Measurements from ENCODE around the gene CADPS2. TPM values are rescaled to one million over a fixed set of nuclear protein-coding genes. Genes with fewer than 3 reads are reported as not detected.

Gene CADPS2
- total and polyA plus RNA-seq, 8 donors: 7.7 to 27.3 (median 18.6) TPM

- FAIRE-seq: no peak
- Histone ChIP-seq H3K27ac (no peak overlapping the region), H3K9me3 (no peaks in the 10 kb centered on the region), H3K4me3 (no peak overlapping the region), H3K27me3 (no peaks in the 10 kb centered on the region), H3K36me3 (no peaks in the 10 kb centered on the region), H3K4me1 (no peaks in the 10 kb centered on the region)
- no peak for ATAC-seq
- 88 to 92% methylated on average over 8 of the region's 8 CpGs for WGBS, 2 donors
- DNase-seq: no peak
- TF ChIP-seq CTCF (IDR thresholded peaks at IDR 0.05): no peak
- intact Hi-C loops (cut with DNase I): no loop called here
Observed at GRCh38 chr7:122329145-122329802, 557.0 kb downstream of the CADPS2 start.

GRCh38 chr7:122327969-122328368 is 558.3 kb downstream of the CADPS2 start:
- ATAC-seq (no peak), DNase-seq (no peak), FAIRE-seq (no peak)
- H3K4me1 ChIP-seq: no peaks in the 10 kb centered on the region
- no peaks in the 10 kb centered on the region for H3K9me3 ChIP-seq
- intact Hi-C loops (cut with DNase I): no loop called here
- WGBS, 2 donors: 59 to 72% methylated on average over 3 of the region's 3 CpGs
- no peak overlapping the region for H3K4me3 ChIP-seq
- no peak for TF ChIP-seq CTCF (IDR thresholded peaks at IDR 0.05)
- no peaks in the 10 kb centered on the region for H3K27me3 ChIP-seq
- no peaks in the 10 kb centered on the region for H3K36me3 ChIP-seq
- H3K27ac ChIP-seq: no peak overlapping the region

- Histone ChIP-seq H3K4me3 (peak overlapping the region in 1 of 4 donors; percentile 16), H3K27me3 (peaks cover 0 to 46% (median 9%) of the 10 kb centered on the region in 4 donors), H3K9me3 (no peaks in the 10 kb centered on the region), H3K36me3 (no peaks in the 10 kb centered on the region), H3K4me1 (peaks cover 0 to 2% (median 0%) of the 10 kb centered on the region in 3 donors), H3K27ac (no peak overlapping the region)
- DNase-seq (peak in 2 of 6 donors; percentile 66 to 67), ATAC-seq (peak; percentile 30 to 84 (median 65)), FAIRE-seq (no peak)
- WGBS, 2 donors: 7 to 8% methylated on average over 71 of the region's 71 CpGs
- intact Hi-C loops (cut with DNase I): no loop called here
- TF ChIP-seq CTCF (IDR thresholded peaks at IDR 0.05): no peak
Observed at GRCh38 chr7:122316467-122317388, 569.5 kb downstream of the CADPS2 start.

- Histone ChIP-seq H3K27ac (no peak overlapping the region), H3K4me1 (peaks cover 0 to 2% (median 0%) of the 10 kb centered on the region in 3 donors), H3K27me3 (peaks cover 0 to 54% (median 13%) of the 10 kb centered on the region in 4 donors), H3K36me3 (no peaks in the 10 kb centered on the region), H3K9me3 (no peaks in the 10 kb centered on the region), H3K4me3 (no peak overlapping the region)
- intact Hi-C loops (cut with DNase I): no loop called here
- DNase-seq (no peak), FAIRE-seq (no peak), ATAC-seq (no peak)
- 8 to 10% methylated on average over 25 of the region's 25 CpGs for WGBS, 2 donors
- no peak for TF ChIP-seq CTCF (IDR thresholded peaks at IDR 0.05)
Observed at GRCh38 chr7:122315507-122316466, 570.5 kb downstream of the CADPS2 start.

All from pancreas (tissue), 10 donors.